Suprapubic skin (tissue), 4 donors: ENCODE results near the gene KISS1.

Source experiments
- EP300 ChIP-seq: sonication (generic); formaldehyde crosslinking; IDR thresholded peaks from one replicate; pipeline ENCODE4 v1.6.1; 2017; ENCODE audit warnings: antibody characterized with exemption
- POLR2A ChIP-seq, 2 donors: fragments of 450-650 bp; IDR thresholded peaks; one replicate each; pipeline ENCODE4 v1.6.1; 2017; ENCODE audit warnings: antibody characterized with exemption in 2 of 2, mild to moderate bottlenecking in 2 of 2, moderate library complexity in 2 of 2
- POLR2AphosphoS5 ChIP-seq, 3 donors: sonication (generic); formaldehyde crosslinking; IDR thresholded peaks; one replicate each; pipeline ENCODE4 v1.6.1; 2017; ENCODE audit warnings: antibody characterized with exemption in 3 of 3
- TF ChIP-seq, protein P1 (sequence below), 2 donors: fragments of 200-600 bp in 1 of 2; fragments of 450-650 bp in 1 of 2; sonication (generic) in 1 of 2; IDR thresholded peaks; one replicate each; pipeline ENCODE4 v1.5.1; 2016 to 2019; ENCODE audit warnings: antibody characterized with exemption in 2 of 2, mild to moderate bottlenecking in 1 of 2, moderate library complexity in 1 of 2

- TF ChIP-seq POLR2A (IDR thresholded peaks at IDR 0.05) (no peak), POLR2AphosphoS5 (IDR thresholded peaks at IDR 0.05) (no peak), EP300 (no peak)
- TF ChIP-seq, protein P1, sequence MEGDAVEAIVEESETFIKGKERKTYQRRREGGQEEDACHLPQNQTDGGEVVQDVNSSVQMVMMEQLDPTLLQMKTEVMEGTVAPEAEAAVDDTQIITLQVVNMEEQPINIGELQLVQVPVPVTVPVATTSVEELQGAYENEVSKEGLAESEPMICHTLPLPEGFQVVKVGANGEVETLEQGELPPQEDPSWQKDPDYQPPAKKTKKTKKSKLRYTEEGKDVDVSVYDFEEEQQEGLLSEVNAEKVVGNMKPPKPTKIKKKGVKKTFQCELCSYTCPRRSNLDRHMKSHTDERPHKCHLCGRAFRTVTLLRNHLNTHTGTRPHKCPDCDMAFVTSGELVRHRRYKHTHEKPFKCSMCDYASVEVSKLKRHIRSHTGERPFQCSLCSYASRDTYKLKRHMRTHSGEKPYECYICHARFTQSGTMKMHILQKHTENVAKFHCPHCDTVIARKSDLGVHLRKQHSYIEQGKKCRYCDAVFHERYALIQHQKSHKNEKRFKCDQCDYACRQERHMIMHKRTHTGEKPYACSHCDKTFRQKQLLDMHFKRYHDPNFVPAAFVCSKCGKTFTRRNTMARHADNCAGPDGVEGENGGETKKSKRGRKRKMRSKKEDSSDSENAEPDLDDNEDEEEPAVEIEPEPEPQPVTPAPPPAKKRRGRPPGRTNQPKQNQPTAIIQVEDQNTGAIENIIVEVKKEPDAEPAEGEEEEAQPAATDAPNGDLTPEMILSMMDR (IDR thresholded peaks at IDR 0.05) = no peak
Measured at GRCh38 chr1:204149107-204149506, 47.2 kb downstream of the KISS1 start.
